ENCODE data around the gene FBXO10. TPM values are rescaled to one million over a fixed set of nuclear protein-coding genes. Genes with fewer than 3 reads are reported as not detected.

The FBXO10 gene
- total RNA-seq, 1 experiment from 2014 or later: 14.0 TPM

DNA sequence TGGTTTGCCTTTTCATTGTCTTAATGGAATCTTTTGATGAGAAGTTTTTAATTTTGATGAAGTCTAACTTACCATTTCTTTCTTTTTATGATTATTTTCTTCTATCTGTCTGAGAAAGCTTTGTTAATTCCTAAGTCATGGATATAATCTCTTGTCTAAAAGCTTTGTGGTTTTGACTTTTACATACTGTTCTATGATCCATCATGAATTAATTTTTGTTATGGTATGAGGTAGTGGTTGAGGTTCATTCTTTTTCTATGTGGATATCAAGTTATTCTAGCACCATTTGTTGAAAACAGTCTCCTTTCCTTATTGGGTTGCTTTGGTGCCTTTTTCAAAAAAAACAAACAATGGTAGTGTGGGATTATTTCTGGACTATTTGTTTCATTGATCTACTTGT is 20.4 kb downstream of the FBXO10 start:
- H3K9me3 Mint-ChIP-seq: peaks cover 4% of the 10 kb centered on the region; the same call in 1 of the 2 replicates
- DNase-seq (ENCODE audit: low spot score) (no peak), ATAC-seq (no peak)
- H3K36me3 Mint-ChIP-seq: no peaks in the 10 kb centered on the region
- CTCF ChIA-PET: no interaction called here
- POLR2A ChIA-PET: no interaction called here
- peaks cover 29% of the 10 kb centered on the region for H3K4me1 Mint-ChIP-seq
- no peak overlapping the region for H3K4me3 Mint-ChIP-seq
- TF ChIP-seq, protein P1, sequence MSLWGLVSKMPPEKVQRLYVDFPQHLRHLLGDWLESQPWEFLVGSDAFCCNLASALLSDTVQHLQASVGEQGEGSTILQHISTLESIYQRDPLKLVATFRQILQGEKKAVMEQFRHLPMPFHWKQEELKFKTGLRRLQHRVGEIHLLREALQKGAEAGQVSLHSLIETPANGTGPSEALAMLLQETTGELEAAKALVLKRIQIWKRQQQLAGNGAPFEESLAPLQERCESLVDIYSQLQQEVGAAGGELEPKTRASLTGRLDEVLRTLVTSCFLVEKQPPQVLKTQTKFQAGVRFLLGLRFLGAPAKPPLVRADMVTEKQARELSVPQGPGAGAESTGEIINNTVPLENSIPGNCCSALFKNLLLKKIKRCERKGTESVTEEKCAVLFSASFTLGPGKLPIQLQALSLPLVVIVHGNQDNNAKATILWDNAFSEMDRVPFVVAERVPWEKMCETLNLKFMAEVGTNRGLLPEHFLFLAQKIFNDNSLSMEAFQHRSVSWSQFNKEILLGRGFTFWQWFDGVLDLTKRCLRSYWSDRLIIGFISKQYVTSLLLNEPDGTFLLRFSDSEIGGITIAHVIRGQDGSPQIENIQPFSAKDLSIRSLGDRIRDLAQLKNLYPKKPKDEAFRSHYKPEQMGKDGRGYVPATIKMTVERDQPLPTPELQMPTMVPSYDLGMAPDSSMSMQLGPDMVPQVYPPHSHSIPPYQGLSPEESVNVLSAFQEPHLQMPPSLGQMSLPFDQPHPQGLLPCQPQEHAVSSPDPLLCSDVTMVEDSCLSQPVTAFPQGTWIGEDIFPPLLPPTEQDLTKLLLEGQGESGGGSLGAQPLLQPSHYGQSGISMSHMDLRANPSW (CRISPR knock-in tag; conservative IDR thresholded peaks at IDR 0.05; ENCODE audit: low read depth): no peak
- TF ChIP-seq CDX4 (CRISPR knock-in tag; IDR thresholded peaks at IDR 0.05; ENCODE audit: borderline replicate concordance) (no peak), SOX15 (CRISPR knock-in tag; IDR thresholded peaks at IDR 0.05) (no peak), FOXP1 (CRISPR knock-in tag; IDR thresholded peaks at IDR 0.05; ENCODE audit: borderline replicate concordance) (no peak), MXD4 (CRISPR knock-in tag; IDR thresholded peaks at IDR 0.05; ENCODE audit: borderline replicate concordance) (no peak), SP1 (CRISPR knock-in tag; conservative IDR thresholded peaks at IDR 0.05) (no peak), MYBL2 (CRISPR knock-in tag; IDR thresholded peaks at IDR 0.05) (no peak), HMGA2 (CRISPR knock-in tag; IDR thresholded peaks at IDR 0.05) (no peak), RORB (CRISPR knock-in tag; IDR thresholded peaks at IDR 0.05) (no peak), OVOL2 (CRISPR knock-in tag; IDR thresholded peaks at IDR 0.05; ENCODE audit: borderline replicate concordance) (no peak), TCF7 (CRISPR knock-in tag; IDR thresholded peaks at IDR 0.05; ENCODE audit: low read depth) (no peak), ZNF396 (CRISPR knock-in tag; IDR thresholded peaks at IDR 0.05; ENCODE audit: borderline replicate concordance) (no peak), ZNF281 (CRISPR knock-in tag; IDR thresholded peaks at IDR 0.05) (no peak), NFYB (CRISPR knock-in tag; conservative IDR thresholded peaks at IDR 0.05; ENCODE audit: low read depth) (no peak), ELF4 (CRISPR knock-in tag; IDR thresholded peaks at IDR 0.05; ENCODE audit: low read depth) (no peak), ETV6 (CRISPR knock-in tag; IDR thresholded peaks at IDR 0.05) (no peak)
- TF ChIP-seq, protein P2, sequence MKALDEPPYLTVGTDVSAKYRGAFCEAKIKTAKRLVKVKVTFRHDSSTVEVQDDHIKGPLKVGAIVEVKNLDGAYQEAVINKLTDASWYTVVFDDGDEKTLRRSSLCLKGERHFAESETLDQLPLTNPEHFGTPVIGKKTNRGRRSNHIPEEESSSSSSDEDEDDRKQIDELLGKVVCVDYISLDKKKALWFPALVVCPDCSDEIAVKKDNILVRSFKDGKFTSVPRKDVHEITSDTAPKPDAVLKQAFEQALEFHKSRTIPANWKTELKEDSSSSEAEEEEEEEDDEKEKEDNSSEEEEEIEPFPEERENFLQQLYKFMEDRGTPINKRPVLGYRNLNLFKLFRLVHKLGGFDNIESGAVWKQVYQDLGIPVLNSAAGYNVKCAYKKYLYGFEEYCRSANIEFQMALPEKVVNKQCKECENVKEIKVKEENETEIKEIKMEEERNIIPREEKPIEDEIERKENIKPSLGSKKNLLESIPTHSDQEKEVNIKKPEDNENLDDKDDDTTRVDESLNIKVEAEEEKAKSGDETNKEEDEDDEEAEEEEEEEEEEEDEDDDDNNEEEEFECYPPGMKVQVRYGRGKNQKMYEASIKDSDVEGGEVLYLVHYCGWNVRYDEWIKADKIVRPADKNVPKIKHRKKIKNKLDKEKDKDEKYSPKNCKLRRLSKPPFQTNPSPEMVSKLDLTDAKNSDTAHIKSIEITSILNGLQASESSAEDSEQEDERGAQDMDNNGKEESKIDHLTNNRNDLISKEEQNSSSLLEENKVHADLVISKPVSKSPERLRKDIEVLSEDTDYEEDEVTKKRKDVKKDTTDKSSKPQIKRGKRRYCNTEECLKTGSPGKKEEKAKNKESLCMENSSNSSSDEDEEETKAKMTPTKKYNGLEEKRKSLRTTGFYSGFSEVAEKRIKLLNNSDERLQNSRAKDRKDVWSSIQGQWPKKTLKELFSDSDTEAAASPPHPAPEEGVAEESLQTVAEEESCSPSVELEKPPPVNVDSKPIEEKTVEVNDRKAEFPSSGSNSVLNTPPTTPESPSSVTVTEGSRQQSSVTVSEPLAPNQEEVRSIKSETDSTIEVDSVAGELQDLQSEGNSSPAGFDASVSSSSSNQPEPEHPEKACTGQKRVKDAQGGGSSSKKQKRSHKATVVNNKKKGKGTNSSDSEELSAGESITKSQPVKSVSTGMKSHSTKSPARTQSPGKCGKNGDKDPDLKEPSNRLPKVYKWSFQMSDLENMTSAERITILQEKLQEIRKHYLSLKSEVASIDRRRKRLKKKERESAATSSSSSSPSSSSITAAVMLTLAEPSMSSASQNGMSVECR (CRISPR knock-in tag; IDR thresholded peaks at IDR 0.05; ENCODE audit: borderline replicate concordance): no peak
- H3K27me3 Mint-ChIP-seq (ENCODE audit: low read depth): no peaks in the 10 kb centered on the region
- no peak overlapping the region for H3K27ac Mint-ChIP-seq

All from WTC11 (cell line).